C4-2B (cell line): ENCODE measurements around the gene FAM53B.

Experiments
- H3K27ac ChIP-seq: fragments of 450-650 bp; 2 replicates; pipeline ENCODE4 v1.5.1; 2017
- ZFX ChIP-seq: fragments of 450-650 bp; IDR thresholded peaks from 2 replicates; pipeline ENCODE4 v1.6.1; 2017
- TF ChIP-seq, protein P1 (sequence below): fragments of 450-650 bp; conservative IDR thresholded peaks from 2 replicates; pipeline ENCODE4 v1.5.1; 2017; ENCODE audit warnings: mild to moderate bottlenecking

The FAM53B gene

GRCh38 chr10:124661660-124662180 lies 82.5 kb downstream of the FAM53B start:
- H3K27ac ChIP-seq, result no peak overlapping the region
- TF ChIP-seq ZFX, result no peak

DNA sequence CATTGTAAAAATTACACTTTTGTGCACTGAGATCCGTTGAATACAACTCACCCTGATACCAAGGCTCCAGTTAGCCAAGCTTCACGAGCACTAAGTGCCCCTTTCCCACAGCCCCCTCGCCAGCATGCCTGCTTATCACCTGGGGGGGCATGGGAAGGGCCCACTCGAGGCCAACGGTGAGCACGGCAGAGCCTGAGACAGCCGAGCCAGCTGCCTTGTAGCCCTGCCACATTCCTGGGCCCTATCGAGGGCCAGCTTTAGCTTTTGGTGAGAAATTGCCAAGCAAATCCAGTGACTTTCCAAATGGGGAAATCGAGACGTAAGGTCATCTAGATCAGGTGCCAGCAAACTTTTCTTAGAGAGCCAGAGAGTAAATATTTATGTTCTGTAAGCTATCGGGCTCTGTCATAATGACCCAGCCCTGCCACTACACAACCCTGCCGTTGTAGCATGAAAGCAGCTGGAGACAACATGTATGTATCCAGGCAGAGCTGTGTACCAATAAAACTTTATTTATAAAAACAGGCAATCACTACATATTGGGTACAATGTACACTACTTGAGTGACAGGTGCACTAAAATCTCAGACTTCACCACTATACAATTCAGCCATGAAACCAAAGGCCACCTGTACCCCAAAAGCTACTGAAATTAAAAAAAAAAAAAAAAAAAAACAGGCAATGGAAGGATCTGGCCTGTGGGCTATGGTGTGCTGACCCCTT lies 83.6 kb downstream of the FAM53B start:
- H3K27ac ChIP-seq, result no peak overlapping the region
- TF ChIP-seq, protein P1, sequence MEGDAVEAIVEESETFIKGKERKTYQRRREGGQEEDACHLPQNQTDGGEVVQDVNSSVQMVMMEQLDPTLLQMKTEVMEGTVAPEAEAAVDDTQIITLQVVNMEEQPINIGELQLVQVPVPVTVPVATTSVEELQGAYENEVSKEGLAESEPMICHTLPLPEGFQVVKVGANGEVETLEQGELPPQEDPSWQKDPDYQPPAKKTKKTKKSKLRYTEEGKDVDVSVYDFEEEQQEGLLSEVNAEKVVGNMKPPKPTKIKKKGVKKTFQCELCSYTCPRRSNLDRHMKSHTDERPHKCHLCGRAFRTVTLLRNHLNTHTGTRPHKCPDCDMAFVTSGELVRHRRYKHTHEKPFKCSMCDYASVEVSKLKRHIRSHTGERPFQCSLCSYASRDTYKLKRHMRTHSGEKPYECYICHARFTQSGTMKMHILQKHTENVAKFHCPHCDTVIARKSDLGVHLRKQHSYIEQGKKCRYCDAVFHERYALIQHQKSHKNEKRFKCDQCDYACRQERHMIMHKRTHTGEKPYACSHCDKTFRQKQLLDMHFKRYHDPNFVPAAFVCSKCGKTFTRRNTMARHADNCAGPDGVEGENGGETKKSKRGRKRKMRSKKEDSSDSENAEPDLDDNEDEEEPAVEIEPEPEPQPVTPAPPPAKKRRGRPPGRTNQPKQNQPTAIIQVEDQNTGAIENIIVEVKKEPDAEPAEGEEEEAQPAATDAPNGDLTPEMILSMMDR, result no peak
- no peak for TF ChIP-seq ZFX

DNA sequence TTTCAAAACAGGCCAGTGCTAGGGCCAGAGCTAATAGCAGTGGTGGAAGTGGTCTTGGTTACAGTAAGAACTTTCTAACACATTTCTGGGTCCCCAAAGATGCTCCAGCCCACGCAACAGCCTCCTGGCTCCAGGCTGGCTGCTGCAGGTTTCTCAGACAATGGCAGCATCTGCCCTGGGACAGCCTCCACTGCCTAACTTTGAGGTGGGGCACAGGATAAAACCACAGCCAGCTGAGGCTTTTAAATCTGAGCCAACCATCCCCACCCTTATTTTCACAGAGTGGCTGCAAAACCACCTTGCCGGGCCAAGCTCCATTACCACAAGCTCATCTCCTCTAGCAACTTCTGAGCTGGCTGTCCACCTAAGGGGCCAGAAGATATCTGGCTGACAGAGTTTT lies 84.8 kb downstream of the FAM53B start:
- TF ChIP-seq ZFX, result no peak
- TF ChIP-seq, protein P1, result no peak
- no peak overlapping the region for H3K27ac ChIP-seq

- H3K27ac ChIP-seq, result no peak overlapping the region
- TF ChIP-seq, protein P1, result no peak
- TF ChIP-seq ZFX, result no peak
Observed at GRCh38 chr10:124658591-124659242, 85.5 kb downstream of the FAM53B start.

DNA sequence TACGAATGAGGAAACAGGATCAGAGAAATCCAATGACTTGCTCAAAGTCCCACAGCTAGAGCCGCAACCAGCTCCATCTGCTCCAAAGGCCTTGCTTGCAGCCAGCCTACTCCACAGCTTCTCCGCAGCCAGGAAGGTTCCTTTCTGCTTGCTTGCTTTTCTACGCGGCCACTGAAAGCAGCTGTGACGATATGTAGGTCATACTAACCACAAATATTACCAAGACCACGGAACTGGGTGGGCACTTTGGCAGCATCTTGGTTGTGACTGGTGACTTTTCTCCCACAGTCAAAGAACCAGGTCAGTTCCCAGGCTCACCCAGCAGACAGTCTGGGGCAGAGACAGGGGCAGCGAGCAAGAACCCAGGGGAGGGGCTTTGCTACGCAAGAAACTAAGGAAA lies 86.4 kb downstream of the FAM53B start:
- H3K27ac ChIP-seq, result no peak overlapping the region
- TF ChIP-seq, protein P1, result no peak
- TF ChIP-seq ZFX, result no peak

DNA sequence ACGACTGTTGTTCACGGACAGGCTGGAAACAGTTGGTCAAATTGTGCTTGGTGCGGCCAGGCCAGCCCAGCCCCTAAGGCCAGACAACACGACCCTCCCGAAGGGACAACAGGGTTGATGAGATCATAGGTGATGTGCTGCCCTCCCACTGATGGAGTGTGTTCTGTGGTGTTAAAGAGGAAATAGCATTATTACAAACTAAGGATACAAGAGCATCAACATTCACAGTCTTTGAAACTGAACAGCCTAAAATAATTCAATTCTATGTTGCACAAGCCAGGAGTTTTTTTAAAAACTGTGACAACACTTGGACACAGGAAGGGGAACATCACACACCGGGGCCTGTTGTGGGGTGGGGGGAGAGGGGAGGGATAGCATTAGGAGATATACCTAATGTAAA lies 87.6 kb downstream of the FAM53B start:
- TF ChIP-seq ZFX, result no peak
- TF ChIP-seq, protein P1, result no peak

GRCh38 chr10:124656113-124656490 lies 88.1 kb downstream of the FAM53B start:
- no peak overlapping the region for H3K27ac ChIP-seq
- no peak for TF ChIP-seq ZFX

More for the DNA sequence above, 87.6 kb downstream of the FAM53B start:
- no peak overlapping the region for H3K27ac ChIP-seq

- TF ChIP-seq ZFX, result no peak
- TF ChIP-seq, protein P1, result no peak
- no peak overlapping the region for H3K27ac ChIP-seq
Observed at GRCh38 chr10:124655191-124656112, 88.7 kb downstream of the FAM53B start.
